ENCODE results near the gene DOC2A. TPM values are rescaled to one million over a fixed set of nuclear protein-coding genes. Genes with fewer than 3 reads are reported as not detected.
A peak's percentile ranks its signal among the peaks of the same experiment; 100 is the strongest.

Gene DOC2A
- total RNA-seq, 6 donors from 2014 or later = 1.2 to 11.0 (median 6.5) TPM

GRCh38 chr16:29984764-29985147, 26.1 kb downstream of the DOC2A start:
- peak overlapping the region in 3 of 4 donors; percentile 73 to 86 (median 80) for H3K27ac ChIP-seq
- ATAC-seq (ENCODE audit: low FRiP score in 2 of 2) (no peak), DNase-seq (no peak)
- no peaks in the 10 kb centered on the region for H3K9me3 ChIP-seq
- no peak for TF ChIP-seq POLR2AphosphoS5 (IDR thresholded peaks at IDR 0.05)
- no peak for TF ChIP-seq CTCF (IDR thresholded peaks at IDR 0.05)
- no peak for TF ChIP-seq EP300 (IDR thresholded peaks at IDR 0.05)
- no peak for TF ChIP-seq POLR2A (IDR thresholded peaks at IDR 0.05)
- 76 to 83% methylated on average over 5 of the region's 5 CpGs for WGBS, 2 donors
- H3K36me3 ChIP-seq = peaks cover 67 to 100% (median 91%) of the 10 kb centered on the region in 4 donors
- H3K4me3 ChIP-seq = no peak overlapping the region
- no peaks in the 10 kb centered on the region for H3K27me3 ChIP-seq
- peaks cover 0 to 57% (median 38%) of the 10 kb centered on the region in 4 donors for H3K4me1 ChIP-seq

- Histone ChIP-seq H3K4me3 (no peak overlapping the region), H3K9me3 (no peaks in the 10 kb centered on the region), H3K27me3 (no peaks in the 10 kb centered on the region), H3K36me3 (peaks cover 72 to 100% (median 94%) of the 10 kb centered on the region in 4 donors), H3K27ac (peak overlapping the region; percentile 70 to 86 (median 76)), H3K4me1 (peaks cover 0 to 57% (median 41%) of the 10 kb centered on the region in 4 donors)
- peak in 1 of 2 donors; percentile 17 for ATAC-seq (ENCODE audit: low FRiP score in 2 of 2)
- 50 to 69% methylated on average over 6 of the region's 6 CpGs for WGBS, 2 donors
- DNase-seq = peak in 1 of 2 donors; percentile 85
- no peak for TF ChIP-seq CTCF (IDR thresholded peaks at IDR 0.05)
- no peak for TF ChIP-seq EP300 (IDR thresholded peaks at IDR 0.05)
- peak in 1 of 2 donors; percentile 31 for TF ChIP-seq POLR2AphosphoS5 (IDR thresholded peaks at IDR 0.05)
- no peak for TF ChIP-seq POLR2A (IDR thresholded peaks at IDR 0.05)
Observed at GRCh38 chr16:29984137-29984763, 26.6 kb downstream of the DOC2A start.

- ATAC-seq (ENCODE audit: low FRiP score in 2 of 2) (peak in 1 of 2 donors; percentile 29), DNase-seq (peak in 1 of 2 donors; percentile 45)
- peaks cover 0 to 57% (median 43%) of the 10 kb centered on the region in 4 donors for H3K4me1 ChIP-seq
- TF ChIP-seq POLR2A (IDR thresholded peaks at IDR 0.05) = no peak
- no peak for TF ChIP-seq CTCF (IDR thresholded peaks at IDR 0.05)
- no peak for TF ChIP-seq POLR2AphosphoS5 (IDR thresholded peaks at IDR 0.05)
- 79 to 80% methylated on average over 11 to 12 of the region's 12 CpGs for WGBS, 2 donors
- H3K27me3 ChIP-seq = no peaks in the 10 kb centered on the region
- no peaks in the 10 kb centered on the region for H3K9me3 ChIP-seq
- peak overlapping the region; percentile 70 to 86 (median 76) for H3K27ac ChIP-seq
- no peak overlapping the region for H3K4me3 ChIP-seq
- peaks cover 78 to 100% (median 98%) of the 10 kb centered on the region in 4 donors for H3K36me3 ChIP-seq
Observed at GRCh38 chr16:29983420-29984136, 27.2 kb downstream of the DOC2A start.

GRCh38 chr16:29982560-29983419, 28.0 kb downstream of the DOC2A start:
- 84 to 85% methylated on average over 24 of the region's 24 CpGs for WGBS, 2 donors

More at GRCh38 chr16:29982560-29983419, 28.0 kb downstream of the DOC2A start:
- ATAC-seq (ENCODE audit: low FRiP score in 2 of 2) = no peak
- H3K4me3 ChIP-seq = no peak overlapping the region
- peaks cover 83 to 100% (median 97%) of the 10 kb centered on the region in 4 donors for H3K36me3 ChIP-seq
- peak overlapping the region; percentile 70 to 86 (median 76) for H3K27ac ChIP-seq
- H3K9me3 ChIP-seq = no peaks in the 10 kb centered on the region
- peaks cover 5 to 58% (median 47%) of the 10 kb centered on the region in 4 donors for H3K4me1 ChIP-seq
- no peaks in the 10 kb centered on the region for H3K27me3 ChIP-seq
- TF ChIP-seq EP300 (IDR thresholded peaks at IDR 0.05) (no peak), POLR2A (IDR thresholded peaks at IDR 0.05) (no peak), POLR2AphosphoS5 (IDR thresholded peaks at IDR 0.05) (no peak), CTCF (IDR thresholded peaks at IDR 0.05) (no peak)
- DNase-seq = no peak
